GM18520 (cell line): Measurements from ENCODE around the gene HYPK.

Experiments
- ATAC-seq: cut with Tn5 transposase; IDR thresholded peaks from one replicate; pipeline ENCODE4 v1.9.1; 2021; ENCODE audit not compliant: unreplicated experiment

Gene HYPK, protein sequence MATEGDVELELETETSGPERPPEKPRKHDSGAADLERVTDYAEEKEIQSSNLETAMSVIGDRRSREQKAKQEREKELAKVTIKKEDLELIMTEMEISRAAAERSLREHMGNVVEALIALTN

DNA sequence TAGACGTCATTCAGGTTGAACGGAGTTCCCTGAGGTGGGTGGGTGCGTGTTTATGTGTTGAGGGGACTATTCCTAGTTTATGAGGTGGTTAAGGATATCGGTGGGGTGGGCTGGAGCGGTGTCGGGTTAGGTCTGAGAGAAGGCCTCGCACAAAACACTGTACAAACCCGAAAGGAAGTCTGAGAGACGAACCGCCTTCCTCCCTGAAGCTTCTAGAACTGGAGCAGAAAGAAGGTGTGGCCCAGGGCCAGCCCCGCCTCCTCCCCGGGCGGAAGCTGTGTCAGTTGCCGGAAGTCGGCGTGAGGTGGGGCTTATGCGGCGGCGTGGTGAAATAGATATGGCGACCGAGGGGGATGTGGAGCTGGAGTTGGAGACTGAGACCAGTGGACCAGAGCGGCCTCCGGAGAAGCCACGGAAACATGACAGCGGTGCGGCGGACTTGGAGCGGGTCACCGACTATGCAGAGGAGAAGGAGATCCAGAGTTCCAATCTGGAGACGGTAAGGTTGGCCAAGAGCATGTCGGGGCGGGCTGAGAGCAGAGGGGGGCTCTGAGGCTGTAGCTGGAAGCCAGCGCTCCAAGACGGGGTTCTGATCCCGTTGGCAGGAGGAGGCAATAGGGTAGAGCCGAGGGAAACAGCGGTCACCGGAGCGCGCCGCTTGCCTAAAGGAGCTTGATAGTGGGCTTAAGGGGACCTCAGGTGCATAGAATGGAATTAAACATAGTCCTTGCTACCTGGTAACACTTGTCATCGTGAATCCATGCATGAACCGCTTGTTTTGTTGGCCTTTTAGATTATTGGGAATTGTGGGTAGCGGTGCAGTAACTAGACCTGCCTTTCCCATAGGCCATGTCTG, at the start of gene HYPK:
HYPK (plus strand) TSS at position 314 of the 856 bp plus-strand sequence; CDS start at position 338, 24 bp downstream.
- peak; percentile 72 for ATAC-seq

DNA sequence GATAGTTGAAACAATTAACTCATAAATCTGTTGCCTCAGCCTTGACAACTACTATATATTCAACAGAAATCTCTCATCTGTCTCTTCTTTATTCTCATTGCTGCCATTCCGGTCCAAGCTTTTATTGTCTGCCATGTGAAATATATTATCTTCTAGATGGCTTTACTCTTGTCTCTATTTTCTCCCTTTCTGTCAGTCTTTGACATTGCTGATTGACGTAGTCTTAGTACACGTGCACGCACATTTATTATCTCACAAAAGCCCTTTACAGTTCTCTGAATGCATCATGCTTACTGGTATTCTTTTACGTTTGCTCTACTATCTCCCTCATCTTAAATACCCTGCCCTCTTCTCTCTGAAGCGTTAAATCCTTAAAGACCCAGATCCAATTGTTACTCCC, 48.5 kb upstream of the HYPK start:
- no peak for ATAC-seq

DNA sequence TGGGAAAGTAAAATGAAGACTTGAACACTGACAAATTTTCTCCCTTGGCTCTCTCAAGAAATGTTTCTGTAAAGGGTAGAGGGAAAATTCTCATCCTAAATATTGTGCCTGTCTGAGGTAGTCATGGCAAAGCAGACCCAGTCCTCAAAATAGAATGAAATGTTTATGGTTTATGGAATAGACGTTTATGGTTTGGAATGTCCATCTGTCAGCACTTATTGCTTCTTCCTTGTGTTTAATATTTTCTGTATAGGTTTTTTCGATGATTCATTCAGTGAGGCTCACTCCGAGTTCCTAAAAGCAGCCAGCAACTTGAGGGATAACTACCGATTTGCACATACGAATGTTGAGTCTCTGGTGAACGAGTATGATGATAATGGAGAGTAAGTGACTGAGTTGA, 37.6 kb upstream of the HYPK start:
- ATAC-seq: no peak

DNA sequence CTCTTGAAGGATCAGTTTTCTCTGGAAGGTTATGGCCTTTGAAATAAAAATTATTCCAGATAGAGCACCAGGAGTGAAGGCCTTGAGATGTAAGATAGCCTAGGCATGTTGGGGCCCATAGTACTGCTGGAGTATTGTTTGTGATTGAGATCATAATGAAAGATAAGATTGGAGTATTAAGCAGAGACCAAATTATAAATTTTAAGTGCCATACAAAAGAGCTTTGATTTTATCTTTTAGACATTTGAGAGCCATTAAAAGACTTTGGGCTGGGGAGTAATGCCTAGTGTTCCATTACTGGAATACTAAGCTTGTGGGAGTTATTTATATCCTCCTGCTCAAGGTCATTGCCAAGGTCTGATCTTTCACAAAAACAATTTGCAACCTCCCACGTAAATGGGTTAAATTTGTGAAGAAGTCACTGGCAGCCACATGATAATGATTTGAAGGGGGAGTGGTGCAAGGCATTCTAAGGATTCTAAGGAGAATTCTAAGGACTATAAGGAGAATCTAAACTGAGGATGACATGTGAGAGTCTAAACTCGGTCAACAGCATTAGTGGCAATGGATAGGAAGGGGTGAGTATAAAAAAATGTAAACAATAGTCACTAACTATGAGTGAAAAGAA, 36.5 kb upstream of the HYPK start:
- no peak for ATAC-seq

DNA sequence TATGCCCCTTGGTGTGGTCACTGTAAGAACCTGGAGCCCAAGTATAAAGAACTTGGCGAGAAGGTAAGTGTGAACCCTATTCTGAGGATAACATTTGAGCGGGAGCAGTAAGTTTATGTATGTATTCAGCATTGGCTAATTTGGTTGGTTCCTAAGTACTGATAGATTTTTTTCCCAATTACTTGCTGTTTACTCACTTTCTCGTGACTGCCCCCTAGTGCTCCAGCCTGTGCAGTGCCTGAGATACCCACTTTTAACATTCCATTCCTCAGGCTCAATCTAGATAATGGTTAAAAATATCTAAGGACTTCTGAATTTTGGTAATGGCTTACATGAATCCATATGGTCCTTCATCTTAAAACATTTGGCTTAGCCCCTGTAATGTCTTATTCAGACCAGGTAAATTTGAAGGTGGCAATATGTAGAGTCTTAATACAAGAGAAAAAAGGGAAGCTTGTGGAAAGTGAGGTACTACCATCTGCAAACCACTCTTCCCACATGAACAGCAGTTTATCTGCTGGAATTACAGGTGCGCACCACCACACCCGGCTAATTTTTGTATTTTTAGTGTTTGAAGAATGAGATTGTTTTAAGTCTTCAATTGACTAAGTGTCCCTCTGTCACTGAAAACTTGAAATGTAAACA, 30.7 kb upstream of the HYPK start:
- ATAC-seq: no peak

DNA sequence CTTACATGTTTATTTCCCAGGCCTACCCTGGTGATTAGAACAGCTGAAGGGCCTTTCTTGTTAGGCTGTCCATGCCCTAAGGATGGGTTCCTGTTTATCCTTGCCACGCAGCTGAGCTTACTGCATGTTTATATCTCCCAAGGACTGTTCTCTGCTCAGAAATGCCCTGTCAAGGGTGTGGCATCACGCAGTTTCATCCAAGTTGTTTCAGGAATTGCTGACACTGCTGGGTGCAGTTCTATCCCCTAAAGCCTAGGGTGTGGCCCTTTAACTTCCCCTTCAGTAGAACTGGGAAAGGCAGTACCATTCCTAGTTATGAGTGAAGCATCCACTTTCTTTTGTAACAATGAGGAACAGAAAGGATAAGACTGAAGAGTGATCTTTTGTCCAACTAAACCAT, 28.6 kb upstream of the HYPK start:
- ATAC-seq: no peak

DNA sequence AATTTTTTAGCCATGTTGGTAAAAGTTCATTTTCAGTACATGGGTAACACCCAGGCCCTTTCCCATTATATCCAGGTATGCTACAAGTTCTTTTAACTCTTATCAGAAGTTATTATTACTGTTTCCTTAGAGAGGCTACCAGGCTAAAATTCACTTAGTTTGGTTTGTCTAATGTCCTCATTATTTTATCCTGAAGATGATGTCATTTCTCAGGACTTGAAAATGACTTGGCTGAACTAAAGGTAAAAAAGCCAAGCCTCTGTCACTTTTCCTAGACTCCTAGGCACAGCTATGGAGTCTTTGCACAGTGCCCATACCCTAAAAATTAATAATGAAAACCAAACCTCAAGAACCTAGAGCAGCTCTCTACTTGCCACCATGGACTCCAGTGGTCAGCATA, 27.8 kb upstream of the HYPK start:
- no peak for ATAC-seq

DNA sequence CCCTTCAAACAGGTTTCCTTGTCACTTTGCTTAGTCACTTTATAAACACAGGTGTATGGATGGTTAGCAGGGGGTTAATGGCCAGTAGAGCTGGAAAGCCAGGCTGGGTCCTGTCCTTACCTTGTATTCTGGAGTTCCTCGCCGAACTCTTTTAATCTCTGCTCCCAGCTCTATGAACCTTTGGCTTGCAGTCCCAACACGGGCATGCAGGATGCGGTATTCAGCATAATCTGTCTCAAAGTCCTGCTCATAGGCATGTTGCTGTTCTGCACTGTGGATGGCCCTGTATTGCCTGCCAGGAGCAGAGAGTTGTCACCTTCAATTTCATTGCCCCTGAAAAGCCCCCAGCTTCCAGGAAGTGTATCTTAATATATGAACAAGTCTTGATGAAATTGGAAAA, 26.3 kb upstream of the HYPK start:
- no peak for ATAC-seq

DNA sequence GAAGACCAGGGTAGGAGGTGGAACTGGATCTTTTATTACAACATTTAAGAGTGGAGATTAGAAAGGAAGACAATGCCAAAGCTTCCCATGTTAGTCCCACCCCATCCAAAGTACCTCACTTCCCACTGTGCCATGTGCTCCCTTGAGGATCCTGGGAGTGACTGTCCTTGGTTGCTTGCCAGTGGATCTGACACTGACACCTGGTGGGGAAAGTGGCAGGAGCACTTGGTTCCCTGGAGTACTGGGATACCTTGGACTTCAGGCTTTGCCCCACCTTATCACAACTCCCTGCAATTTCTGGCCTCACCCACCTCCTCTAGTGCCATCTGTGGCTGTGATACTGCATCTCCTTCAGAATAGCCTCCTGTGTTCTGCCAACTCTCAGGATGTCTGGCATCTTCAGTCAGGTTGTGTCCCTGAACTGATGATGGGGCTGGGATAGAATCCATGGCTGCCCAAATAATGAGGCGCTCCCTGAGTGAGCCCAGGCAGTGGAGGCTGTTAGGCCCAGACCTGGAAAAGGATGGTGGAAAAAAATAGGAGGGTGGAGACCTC, 24.9 kb upstream of the HYPK start:
- no peak for ATAC-seq

DNA sequence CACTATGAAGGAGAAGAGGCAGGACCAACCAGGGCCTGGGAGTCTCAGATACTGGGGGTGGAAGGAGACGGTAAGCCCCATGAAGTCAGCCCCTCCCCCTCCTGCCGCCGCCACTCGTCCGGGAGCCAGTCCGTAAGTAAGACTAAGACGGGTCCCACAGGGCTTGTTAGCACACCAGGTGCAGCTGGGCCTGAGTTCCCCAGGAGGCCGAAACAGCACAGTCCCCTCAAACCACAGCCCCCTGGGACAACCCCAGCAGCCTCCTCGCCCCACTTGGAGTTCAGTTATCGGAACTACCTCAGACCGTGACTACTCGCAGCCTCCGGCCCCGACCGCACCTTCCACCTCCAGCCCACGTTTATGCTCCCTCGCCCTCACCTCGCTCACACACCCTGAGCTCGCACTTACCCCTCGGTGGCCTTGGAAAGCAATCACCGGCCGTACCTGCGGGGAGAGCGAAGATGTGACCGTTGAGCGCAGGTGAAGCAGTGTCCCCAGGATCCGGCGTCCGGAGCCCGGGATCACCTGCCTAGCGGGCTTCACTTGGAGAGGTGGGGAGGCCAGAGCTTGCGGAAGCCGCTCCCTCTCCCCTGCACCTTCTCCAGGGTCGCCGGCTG, 24.2 kb upstream of the HYPK start:
- ATAC-seq: peak; percentile 33

DNA sequence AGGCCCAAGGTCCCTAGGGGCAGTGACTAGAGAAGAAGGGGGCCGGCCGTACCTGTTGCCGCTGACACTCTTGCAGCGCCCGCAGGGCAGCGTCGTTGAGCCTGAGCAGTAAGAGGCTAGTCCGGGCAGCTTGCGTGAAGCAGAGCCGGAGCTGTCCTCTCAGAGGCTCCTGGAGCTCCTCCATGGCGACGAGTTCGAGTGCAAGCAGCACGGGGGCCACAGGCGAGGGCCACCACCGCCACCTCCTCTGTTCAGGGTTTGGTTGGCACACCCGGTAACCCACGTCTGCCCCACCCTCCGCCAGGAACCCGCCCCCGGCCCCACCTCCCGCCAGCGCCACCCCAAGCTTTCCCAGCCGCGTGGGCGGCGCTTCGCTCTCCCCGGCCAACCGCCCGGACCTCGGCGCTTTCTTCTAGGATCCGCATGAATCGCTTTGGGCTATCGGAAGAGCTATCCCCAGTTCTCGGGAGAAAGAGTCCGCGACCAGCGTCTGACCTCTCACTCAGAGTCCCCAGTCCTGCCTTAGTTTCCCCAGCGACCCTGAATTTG, 23.6 kb upstream of the HYPK start, which contains the start of gene ELL3:
ELL3 (minus strand) TSS at position 249 of the 549 bp plus-strand sequence; CDS start at position 184, 65 bp downstream.
- peak; percentile 24 for ATAC-seq

DNA sequence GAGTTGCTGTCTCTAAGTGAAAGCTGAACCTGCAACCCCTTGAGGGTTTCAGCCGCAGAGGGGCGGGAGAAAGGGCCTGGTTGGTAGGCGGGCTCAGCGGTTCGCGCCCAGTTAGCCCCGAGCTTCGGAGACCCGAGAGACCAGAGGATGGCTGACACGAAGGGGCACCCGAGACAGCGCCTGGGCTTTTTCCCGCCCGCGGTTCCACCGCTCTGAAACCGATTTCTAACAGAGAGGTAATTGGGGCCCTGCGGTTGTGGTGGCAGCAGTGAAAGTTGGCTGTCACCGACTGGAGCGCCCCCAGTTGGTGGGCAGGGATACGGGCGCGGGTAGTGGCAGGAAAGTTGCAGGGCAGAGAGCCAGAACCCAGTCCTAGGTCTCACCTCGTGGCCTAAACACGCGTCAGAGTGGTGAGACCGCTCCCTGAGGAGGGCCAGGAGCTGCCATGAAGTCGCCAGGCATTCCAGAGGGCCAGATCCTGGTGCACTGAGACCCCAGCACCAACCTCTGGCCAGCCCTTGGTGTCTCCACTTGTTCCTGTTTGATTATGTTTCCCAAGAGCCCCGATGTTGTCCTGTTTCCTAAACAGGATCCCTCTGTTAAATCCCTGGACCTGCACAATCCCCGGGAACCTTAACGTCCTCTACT, 23.0 kb upstream of the HYPK start:
- peak; percentile 37 for ATAC-seq

DNA sequence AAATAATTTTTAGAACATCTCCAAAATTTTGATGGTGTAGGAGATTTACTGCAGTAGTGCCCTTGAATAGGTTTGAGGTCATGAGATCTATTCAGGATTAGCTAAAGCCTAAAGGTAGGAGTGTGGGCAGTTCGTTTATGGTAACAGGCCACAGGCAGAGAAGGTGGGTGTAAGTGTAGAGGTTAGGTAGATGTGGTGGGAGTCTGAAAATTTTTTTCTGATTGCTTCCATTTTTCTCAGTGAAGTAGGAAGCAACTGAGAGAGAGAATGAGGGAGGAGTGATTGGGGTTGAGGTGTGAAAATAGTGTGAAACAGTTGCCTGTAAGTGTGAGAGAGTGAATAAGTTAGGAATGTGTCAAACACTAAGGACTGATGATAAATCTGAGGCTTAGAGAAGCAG, 21.4 kb upstream of the HYPK start:
- no peak for ATAC-seq

DNA sequence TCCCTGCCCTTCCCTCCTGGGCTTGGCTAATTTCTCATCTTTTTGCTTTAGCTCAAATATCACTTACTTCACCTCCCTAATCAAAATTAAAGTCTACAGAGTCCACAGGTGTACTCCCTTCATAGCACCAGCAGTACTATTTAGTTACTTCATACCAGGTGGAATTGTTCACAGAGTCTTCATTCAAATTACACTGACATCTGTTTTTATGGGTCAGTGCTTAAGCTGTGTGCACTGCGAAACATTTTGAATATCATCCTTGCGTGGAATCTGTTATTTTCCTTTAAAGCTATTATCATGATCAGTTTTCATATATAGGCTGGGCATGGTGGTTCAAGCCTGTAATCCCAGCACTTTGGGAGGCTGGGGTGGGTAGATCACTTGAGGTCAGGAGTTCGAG, 11.0 kb upstream of the HYPK start:
- no peak for ATAC-seq

DNA sequence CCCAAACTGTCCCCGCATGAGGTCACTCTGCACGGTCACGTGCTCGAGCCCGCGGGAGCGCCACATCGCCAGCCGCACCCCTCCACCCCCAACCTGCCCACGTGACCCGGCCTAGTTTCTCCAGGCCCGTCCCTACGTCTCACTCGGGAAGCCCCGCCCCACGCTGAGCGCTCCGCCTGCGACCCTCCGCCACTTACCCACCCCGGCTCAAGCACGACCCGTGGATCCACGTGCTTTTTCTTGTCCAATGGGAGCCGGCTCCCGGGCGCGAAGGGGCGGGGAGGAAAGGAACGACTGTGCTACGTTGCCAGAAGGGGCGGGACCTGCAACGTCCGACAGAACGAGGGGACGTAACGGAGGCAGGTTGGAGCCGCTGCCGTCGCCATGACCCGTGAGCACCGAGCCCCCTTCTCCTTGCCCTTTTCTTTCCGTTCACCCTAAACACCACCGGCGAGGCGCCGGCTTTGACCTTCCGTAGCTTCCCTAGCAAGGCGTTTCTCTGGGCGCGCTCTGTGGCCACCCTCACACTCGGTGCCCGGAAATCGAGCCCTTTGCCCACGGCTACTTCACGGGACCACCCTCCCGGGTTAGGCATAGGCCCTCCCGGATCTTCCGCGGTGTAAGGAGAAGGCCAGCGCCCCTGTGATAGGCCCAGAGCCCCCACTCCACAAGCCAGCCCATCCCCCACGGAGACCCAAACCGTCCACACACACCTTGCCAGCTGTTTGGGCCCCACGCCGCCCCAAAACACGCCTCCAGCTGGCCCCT, 8.2 kb upstream of the HYPK start, which contains the start of gene SERF2:
SERF2 (plus strand) TSS at position 328 of the 768 bp plus-strand sequence; CDS start at position 385, 57 bp downstream.
- peak; percentile 85 for ATAC-seq

DNA sequence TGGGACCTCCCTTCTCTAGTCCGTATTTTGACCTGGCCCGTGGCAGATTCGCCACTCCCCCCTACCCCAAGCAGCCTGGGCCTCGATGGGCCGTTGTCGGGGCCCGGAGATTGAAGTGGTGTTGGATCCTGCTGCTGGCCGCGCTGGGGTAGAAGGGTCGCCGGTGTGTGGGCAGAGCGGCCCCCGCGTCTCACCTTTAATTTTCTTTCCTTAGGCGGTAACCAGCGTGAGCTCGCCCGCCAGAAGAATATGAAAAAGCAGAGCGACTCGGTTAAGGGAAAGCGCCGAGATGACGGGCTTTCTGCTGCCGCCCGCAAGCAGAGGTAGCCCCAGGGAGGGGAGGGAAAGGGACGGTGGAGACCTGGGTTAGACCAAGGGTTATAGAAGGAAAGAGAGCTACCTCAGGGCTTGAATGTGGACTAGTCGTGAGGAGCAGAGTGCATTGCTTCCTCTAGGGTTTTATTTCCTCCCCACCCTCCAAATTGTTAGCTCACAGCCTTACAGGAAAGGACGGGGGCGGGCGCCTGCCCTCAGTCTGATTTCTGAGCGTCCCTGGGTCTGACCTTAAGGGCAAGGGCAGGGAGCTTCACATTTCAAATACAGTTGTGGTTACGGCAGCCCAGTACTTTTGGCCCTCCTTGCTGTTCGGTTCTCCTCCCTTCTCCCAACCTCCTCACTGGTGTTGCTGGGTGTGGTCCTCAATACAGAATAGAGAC, 7.5 kb upstream of the HYPK start:
- ATAC-seq: no peak

DNA sequence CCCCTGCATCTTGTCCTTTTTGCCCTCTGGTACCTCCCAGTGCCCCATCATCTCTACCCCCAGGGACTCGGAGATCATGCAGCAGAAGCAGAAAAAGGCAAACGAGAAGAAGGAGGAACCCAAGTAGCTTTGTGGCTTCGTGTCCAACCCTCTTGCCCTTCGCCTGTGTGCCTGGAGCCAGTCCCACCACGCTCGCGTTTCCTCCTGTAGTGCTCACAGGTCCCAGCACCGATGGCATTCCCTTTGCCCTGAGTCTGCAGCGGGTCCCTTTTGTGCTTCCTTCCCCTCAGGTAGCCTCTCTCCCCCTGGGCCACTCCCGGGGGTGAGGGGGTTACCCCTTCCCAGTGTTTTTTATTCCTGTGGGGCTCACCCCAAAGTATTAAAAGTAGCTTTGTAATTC, 6.8 kb upstream of the HYPK start:
- ATAC-seq: no peak

DNA sequence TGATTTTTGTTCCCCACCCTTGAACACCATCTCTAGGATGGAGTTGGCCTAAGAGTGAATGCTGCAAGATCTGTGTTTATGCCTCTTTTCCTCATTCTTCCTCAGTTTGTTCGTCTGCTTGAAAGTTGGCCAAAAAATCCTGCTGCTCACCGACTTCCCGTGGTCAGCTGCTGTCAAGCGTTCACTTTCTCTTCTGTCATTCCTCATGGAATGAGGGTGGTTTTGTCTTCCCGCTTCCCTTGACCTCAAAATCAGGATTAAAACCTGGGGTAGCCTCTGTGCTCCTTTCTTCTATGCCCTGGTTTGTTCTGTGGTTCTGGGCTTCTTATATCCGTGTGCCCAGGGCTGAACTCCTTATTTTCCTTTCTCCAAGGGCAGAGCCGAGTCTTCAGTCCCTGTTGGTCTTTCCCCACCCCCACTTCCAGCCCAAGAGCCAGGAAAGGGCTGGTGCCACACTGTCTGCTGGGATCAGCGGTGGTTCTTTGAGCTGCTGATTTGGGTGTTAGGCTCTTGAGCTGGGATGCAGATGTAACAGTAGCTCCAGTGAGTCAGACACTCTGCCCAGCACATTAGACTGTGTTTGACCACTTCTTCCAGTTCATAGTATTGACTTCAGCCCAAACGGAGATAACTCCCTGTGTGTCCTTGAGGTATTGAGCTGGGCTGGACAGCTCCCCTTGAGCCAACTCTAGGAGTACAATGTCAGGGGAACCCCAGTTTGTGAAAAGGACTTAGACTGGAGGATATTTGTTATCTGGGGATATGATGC, 5.9 kb upstream of the HYPK start:
- no peak for ATAC-seq
